GM21360 (cell line): Measurements from ENCODE around the gene CATSPERD.
"Not testable (repeated sequence)": the region's sequence is repeated elsewhere in the genome, so short reads cannot be mapped to it uniquely, and the experiment has no call there.

Source experiments
- ATAC-seq: cut with Tn5 transposase; IDR thresholded peaks from one replicate; pipeline ENCODE4 v1.9.1; 2021; ENCODE audit warnings: mild to moderate bottlenecking, moderate library complexity; ENCODE audit not compliant: unreplicated experiment

The CATSPERD gene

GRCh38 chr19:5727453-5728050 is 7.1 kb downstream of the CATSPERD start:
- no peak for ATAC-seq

- ATAC-seq, result not testable (repeated sequence)
Observed at GRCh38 chr19:5733172-5733571, 12.7 kb downstream of the CATSPERD start.

DNA sequence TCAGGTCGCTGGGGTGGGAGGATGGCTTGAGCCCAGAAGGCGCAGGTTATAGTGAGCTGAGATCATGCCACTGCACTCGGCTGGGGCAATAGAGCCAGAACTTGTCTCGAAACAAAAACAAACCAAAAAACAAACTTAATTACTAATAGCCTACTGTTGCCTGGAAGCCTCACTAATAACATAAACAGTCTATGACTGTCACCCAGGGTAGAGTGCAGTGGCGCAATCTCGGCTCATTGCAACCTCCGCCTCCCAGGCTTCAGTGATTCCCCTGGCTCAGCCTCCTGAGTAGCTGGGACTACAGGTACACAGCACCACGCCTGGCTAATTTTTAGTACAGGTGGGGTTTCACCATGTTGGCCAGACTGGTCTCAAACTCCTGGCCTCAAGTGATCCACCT is 18.0 kb downstream of the CATSPERD start:
- no peak for ATAC-seq

DNA sequence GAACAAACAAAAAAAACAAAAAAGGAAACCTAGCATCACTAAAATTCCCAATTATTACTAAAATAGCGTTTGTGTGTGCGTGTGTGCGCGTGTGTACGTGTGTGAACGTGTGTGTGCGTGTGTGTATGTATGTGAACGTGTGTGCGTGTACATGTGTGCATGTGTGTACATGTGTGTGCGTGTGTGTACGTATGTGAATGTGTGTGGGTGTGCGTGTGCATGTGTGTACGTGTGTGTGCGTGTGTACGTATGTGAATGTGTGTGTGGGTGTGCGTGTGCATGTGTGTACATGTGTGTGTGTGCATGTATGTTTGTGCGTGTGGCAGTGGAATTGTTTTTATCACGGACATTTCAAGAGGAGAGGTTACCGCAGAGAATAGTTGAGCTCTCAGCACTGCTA is 21.6 kb downstream of the CATSPERD start:
- no peak for ATAC-seq

DNA sequence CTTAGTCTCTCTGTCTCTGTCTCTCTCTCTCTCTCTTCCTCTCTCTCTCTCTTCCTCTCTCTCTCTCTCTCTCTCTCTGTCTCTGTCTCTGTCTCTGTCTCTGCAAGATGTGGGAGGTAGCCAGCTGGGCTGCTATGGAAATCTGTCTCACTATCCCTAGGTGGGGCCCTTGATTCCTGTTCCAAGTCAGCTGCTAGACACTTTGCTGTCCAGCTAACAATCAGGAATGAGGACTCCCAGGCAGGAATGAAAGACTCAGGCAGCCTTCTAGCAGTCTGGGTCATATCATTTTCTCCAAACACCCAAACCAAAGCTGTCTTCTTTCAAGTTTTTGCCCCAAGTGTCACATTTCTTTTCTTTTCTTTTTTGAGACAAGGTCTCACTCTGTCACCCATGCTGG is 23.2 kb downstream of the CATSPERD start:
- ATAC-seq, result no peak

- not testable (repeated sequence) for ATAC-seq
Observed at GRCh38 chr19:5744999-5745398, 24.6 kb downstream of the CATSPERD start.

- ATAC-seq, result not testable (repeated sequence)
Observed at GRCh38 chr19:5748920-5749319, 28.5 kb downstream of the CATSPERD start.

DNA sequence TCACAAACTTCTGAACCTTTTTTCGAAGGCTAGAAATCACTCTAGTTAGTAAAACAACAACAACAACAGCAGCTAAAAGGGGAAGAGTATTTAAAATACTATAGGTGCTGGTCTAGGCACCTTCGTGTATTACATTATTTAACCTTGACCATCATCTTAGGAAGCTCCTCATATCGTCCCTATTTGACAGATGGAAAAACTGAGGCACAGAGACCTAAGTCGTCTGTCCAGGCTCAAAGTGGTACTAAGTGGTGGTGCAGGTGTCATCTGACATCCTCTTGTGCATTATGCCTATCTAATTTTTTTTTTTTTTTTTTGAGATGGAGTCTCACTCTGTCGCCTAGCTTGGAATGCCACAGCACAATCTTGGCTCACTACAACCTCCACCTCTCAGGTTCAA is 29.1 kb downstream of the CATSPERD start:
- no peak for ATAC-seq

- no peak for ATAC-seq
Observed at GRCh38 chr19:5751709-5752108, 31.3 kb downstream of the CATSPERD start.

DNA sequence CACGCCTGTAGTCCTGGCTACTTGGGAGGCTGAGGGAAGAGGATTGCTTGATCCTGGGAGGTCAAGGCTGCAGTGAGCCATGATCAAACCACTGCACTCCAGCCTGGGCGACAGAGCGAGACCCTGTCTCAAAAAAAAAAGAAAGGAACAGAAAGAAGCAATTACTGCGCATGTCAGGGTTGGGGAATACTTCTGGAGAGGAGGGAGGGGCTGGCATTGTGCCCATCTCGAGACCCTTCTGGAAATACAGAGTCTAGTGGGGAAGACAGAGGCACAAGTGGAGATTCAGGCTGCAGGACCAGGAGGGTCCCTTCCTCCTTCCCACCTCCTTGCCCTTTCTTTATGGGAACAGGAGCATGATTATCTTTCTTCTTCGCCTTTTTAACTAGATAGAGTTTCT is 33.3 kb downstream of the CATSPERD start:
- no peak for ATAC-seq

- ATAC-seq, result no peak
Observed at GRCh38 chr19:5762608-5763217, 42.3 kb downstream of the CATSPERD start.

DNA sequence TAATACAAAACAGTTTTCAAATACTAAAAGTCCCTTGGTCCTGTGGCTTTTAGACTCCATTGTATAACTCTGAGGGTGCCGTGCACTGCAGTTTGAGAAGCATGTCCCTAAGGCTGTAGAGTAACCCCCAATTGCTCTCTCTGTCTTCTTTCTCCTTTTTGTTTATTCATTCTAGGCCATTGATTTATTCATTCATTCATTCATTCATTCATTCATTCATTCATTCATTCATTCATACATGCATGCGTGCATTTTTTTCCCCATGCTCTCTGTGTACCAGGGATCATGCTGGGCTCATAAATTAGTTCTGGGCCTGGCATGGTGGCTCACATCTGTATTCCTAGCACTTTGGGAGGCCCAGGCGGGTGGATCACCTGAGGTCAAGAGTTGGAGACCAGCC is 44.8 kb downstream of the CATSPERD start:
- ATAC-seq, result no peak

DNA sequence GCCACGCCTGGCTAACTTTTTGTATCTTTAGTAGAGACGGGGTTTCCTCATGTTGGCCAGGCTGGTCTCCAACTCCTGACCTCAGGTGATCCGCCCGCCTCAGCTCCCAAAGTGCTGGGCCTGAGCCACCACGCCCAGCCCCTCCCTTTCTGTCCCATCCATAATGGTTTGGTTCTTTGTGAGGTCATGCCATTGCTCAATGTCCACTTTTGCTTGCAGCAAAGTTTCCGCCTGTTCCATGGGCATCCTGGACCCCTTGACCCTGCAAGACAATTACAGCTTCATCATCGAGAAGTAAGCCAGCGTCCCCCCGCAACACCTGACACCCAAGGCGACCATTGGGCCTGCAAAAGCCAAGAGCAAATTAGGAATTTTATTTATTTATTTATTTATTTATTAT is 47.5 kb downstream of the CATSPERD start:
- ATAC-seq, result no peak

DNA sequence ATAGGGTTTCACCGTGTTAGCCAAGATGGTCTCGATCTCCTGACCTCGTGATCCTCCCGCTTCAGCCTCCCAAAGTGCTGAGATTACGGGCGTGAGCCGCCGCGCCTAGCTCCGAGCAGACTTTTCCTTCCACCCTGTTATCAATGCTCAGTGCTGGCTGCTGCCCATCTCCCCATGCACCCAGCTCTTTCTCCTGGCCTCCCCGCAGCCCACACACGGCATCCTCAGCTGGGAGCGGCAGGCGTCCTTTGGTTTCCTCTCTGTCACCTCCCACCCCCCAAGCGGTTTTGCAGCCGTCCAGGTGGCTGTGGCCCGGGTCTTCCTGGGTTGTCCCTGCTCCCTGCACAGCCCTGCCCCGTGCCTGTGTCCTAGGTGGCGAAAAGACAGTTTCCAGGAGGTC is 52.0 kb downstream of the CATSPERD start:
- ATAC-seq, result no peak

DNA sequence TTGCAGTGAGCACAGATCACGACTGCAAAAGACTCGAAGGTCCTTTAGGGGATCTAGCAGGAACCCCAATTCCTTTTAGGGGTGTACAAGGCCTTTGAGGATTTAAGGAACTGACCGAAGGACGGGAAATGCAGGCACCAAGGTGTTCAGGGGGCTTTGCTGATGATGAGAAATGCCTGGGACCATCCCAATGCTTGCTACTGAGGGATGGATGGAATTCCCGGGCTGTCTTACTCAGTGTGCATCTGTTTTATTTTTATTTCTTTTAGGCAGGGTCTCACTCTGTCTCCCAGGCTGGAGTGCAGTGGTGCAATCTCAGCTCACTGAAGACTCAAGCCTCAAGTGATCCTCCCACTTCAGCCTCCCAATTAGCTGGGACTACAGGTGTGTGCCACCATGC is 52.8 kb downstream of the CATSPERD start:
- no peak for ATAC-seq

- no peak for ATAC-seq
Observed at GRCh38 chr19:5774921-5775320, 54.5 kb downstream of the CATSPERD start.

GRCh38 chr19:5775668-5776309 is 55.4 kb downstream of the CATSPERD start:
- ATAC-seq, result no peak

GRCh38 chr19:5778402-5778801 is 58.0 kb downstream of the CATSPERD start:
- no peak for ATAC-seq

DNA sequence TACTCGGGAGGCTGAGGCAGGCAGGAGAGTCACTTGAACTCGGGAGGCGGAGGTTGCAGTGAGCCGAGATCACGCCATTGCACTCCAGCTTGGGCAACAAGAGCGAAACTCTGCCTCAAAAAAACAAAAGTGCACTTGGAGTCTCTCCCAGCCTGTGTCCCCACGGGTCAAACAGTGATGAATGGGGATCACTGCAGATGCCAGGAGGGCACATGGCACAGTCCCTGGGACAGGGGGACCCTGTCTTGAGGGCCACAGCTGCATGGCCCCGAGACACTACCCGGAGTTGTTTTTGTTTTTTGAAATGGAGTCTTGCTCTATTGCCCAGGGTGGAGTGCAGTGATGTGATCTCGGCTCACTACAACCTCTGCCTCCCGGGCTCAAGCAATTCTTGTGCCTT is 60.5 kb downstream of the CATSPERD start:
- ATAC-seq, result not testable (repeated sequence)

GRCh38 chr19:5782322-5782721 is 61.9 kb downstream of the CATSPERD start:
- no peak for ATAC-seq

GRCh38 chr19:5782945-5783919 is 62.8 kb downstream of the CATSPERD start:
- no peak for ATAC-seq
